ENCODE results near the gene ZPR1. TPM values are rescaled to one million over a fixed set of nuclear protein-coding genes. Genes with fewer than 3 reads are reported as not detected.
A peak's percentile ranks its signal among the peaks of the same experiment; 100 is the strongest.
"Not testable (repeated sequence)": the region's sequence is repeated elsewhere in the genome, so short reads cannot be mapped to it uniquely, and the experiment has no call there.

The ZPR1 gene
- total RNA-seq, 4 donors from 2014 or later, result 18.1 to 45.9 (median 39.2) TPM

GRCh38 chr11:116772443-116773202 lies 15.2 kb downstream of the ZPR1 start, which contains the start of gene BUD13:
TSS of gene BUD13 (minus strand) at chr11:116772987. CDS start at chr11:116772964, 23 bp downstream.
- Histone ChIP-seq H3K36me3 (peaks cover 0 to 40% of the 10 kb centered on the region in 2 donors), H3K27ac (peak within 1 kb of the TSS; percentile 68 to 98 (median 88)), H3K4me1 (peaks cover 0 to 31% (median 13%) of the 10 kb centered on the region in 3 donors), H3K4me3 (peak within 1 kb of the TSS; percentile 73 to 94), H3K27me3 (no peaks in the 10 kb centered on the region), H3K9me3 (no peaks in the 10 kb centered on the region)
- WGBS, 2 donors (ENCODE audit: low coverage in 1 of 2), result 0 to 4% methylated on average over 3 to 21 of the region's 73 CpGs
- no peak for TF ChIP-seq EP300 (IDR thresholded peaks at IDR 0.05)
- peak; percentile 93 for TF ChIP-seq POLR2AphosphoS5 (IDR thresholded peaks at IDR 0.05)
- peak in 1 of 4 experiments; percentile 36 for TF ChIP-seq CTCF (IDR thresholded peaks at IDR 0.05)
- TF ChIP-seq POLR2A (IDR thresholded peaks at IDR 0.05), result peak; percentile 67 to 68
- peak; percentile 94 for ATAC-seq

DNA sequence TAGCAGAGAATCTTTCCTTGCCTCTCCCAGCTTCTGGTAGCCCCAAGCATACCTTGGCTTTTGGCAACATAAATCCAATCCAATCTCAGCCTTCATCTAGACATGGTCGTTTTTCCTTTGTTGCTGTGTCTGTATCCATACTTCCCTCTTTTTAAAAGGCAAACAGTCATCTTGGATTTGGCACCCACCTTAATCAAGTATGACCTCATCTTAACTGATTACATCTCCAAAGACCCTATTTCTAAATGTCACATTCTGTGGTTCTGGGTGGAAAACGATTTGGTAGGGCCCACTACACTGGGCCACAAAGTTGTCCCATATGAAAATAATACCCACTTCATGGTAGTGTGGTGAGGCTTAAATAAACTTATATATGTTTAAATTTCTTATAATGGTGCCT lies 15.9 kb downstream of the ZPR1 start:
- H3K27ac ChIP-seq, result peak overlapping the region in 2 of 4 donors; percentile 88 to 98
- peak overlapping the region; percentile 73 to 94 for H3K4me3 ChIP-seq
- peaks cover 0 to 31% (median 13%) of the 10 kb centered on the region in 3 donors for H3K4me1 ChIP-seq
- H3K36me3 ChIP-seq, result peaks cover 0 to 40% of the 10 kb centered on the region in 2 donors
- WGBS, 2 donors (ENCODE audit: low coverage in 1 of 2), result 0% methylated on average over 2 of the region's 2 CpGs
- H3K27me3 ChIP-seq, result no peaks in the 10 kb centered on the region
- no peak for ATAC-seq
- TF ChIP-seq POLR2AphosphoS5 (IDR thresholded peaks at IDR 0.05) (no peak), POLR2A (IDR thresholded peaks at IDR 0.05) (no peak), EP300 (IDR thresholded peaks at IDR 0.05) (no peak), CTCF (IDR thresholded peaks at IDR 0.05) (no peak)
- H3K9me3 ChIP-seq, result no peaks in the 10 kb centered on the region

DNA sequence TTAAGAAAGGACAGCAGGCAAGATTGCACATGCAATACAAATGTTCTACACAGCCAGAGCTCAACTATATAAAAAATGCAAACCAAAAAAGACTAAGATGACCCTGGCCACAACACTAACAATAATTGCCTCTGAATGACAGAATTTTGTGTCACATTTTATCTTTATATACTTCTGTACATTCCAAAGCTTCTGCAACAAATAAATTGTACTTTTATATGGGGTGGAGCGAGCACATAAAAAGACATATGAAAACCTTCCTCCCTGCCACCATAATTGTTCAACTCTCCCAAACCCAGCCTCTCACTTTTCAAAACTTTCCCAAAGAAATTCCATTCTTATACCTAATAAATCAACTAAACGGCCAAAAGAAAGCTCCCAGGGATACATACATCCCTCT lies 25.7 kb downstream of the ZPR1 start:
- Histone ChIP-seq H3K4me1 (no peaks in the 10 kb centered on the region), H3K27ac (no peak overlapping the region), H3K4me3 (no peak overlapping the region), H3K27me3 (no peaks in the 10 kb centered on the region), H3K9me3 (no peaks in the 10 kb centered on the region), H3K36me3 (peaks cover 12 to 90% of the 10 kb centered on the region in 2 donors)
- no peak for ATAC-seq
- no peak for TF ChIP-seq POLR2AphosphoS5 (IDR thresholded peaks at IDR 0.05)
- no peak for TF ChIP-seq EP300 (IDR thresholded peaks at IDR 0.05)
- TF ChIP-seq POLR2A (IDR thresholded peaks at IDR 0.05), result no peak
- no peak for TF ChIP-seq CTCF (IDR thresholded peaks at IDR 0.05)
- 83 to 85% methylated on average over 1 to 2 of the region's 2 CpGs for WGBS, 2 donors (ENCODE audit: low coverage in 1 of 2)

DNA sequence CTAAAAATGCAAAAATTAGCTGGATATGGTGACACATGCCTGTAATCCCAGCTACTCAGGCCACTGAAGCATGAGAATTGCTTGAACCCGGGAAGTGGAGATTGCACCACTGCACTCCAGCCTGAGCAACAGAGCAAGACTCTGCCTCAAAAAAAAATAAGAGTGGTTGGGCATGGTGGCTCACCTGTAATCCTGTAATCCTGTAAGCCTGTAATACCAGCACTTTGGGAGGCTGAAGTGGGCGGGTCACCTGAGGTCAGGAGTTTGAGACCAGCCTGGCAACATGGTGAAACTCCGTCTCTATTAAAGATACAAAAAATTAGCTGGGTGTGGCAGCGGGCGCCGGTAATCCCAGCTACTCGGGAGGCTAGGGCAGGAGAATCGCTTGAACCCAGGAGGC lies 31.8 kb downstream of the ZPR1 start:
- H3K4me1 ChIP-seq, H3K9me3 ChIP-seq, ATAC-seq, H3K4me3 ChIP-seq, H3K27ac ChIP-seq, H3K27me3 ChIP-seq: not testable (repeated sequence)
- WGBS, 2 donors (ENCODE audit: low coverage in 1 of 2), result 90% methylated on average over 8 of the region's 8 CpGs; no CpG with 5 or more reads in 1 of the 2 donors
- peaks cover 2 to 100% of the 10 kb centered on the region in 2 donors for H3K36me3 ChIP-seq

DNA sequence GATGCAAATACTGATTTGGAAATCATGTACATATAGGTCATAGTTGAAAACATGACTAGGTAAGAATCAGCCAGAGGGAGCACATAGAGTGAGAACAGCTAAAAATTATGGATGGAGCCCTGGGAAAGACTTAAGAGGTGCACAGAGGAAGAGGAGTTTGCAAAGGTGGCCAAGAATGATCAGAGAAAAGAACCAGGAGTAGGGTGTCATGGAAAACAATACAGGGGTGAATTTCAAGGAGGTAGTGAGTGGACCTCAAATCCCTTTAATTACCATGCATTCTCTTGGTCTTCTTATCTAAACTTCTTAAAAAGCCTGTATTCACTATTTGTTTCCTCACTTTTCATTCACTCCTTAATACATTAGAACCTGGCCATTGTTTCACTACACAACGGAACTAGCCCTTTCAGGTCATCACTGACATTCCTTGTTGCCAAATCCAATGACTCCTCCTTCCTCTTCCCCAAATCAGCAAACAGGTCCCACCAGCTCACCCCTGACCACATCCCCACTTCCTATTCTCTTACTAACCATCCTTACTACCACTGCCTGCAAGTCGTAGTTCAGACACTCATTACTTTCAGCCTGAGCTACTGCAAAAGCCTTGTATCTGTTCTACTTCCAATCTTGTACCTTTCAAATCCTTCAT lies 37.6 kb downstream of the ZPR1 start:
- Histone ChIP-seq H3K4me3 (no peak overlapping the region), H3K27me3 (no peaks in the 10 kb centered on the region), H3K4me1 (no peaks in the 10 kb centered on the region), H3K36me3 (peaks cover 4 to 100% of the 10 kb centered on the region in 2 donors), H3K9me3 (no peaks in the 10 kb centered on the region), H3K27ac (no peak overlapping the region)
- WGBS, 2 donors (ENCODE audit: low coverage in 1 of 2), result 83 to 86% methylated on average over 1 to 2 of the region's 2 CpGs
- no peak for ATAC-seq
- no peak for TF ChIP-seq CTCF (IDR thresholded peaks at IDR 0.05)
- no peak for TF ChIP-seq POLR2A (IDR thresholded peaks at IDR 0.05)
- no peak for TF ChIP-seq POLR2AphosphoS5 (IDR thresholded peaks at IDR 0.05)
- no peak for TF ChIP-seq EP300 (IDR thresholded peaks at IDR 0.05)
